A673 (cell line): Measurements from ENCODE around the gene MSL1. TPM values are rescaled to one million over a fixed set of nuclear protein-coding genes. Genes with fewer than 3 reads are reported as not detected.

Experiments used
- BruUV-seq: library from RNA; stranded (reverse); fragments of 400-500 nt; replicated peaks from 2 replicates; lab custom pipeline; 2021; lab: Mats Ljungman, UMichigan
- CTCF ChIA-PET: fragments of 300-600 bp; sonication (Branson Sonifier 250); formaldehyde crosslinking; loops from one replicate; lab custom pipeline; 2022; ENCODE audit warnings: antibody characterized with exemption; lab: Charles Lee
- POLR2A ChIA-PET: fragments of 300-600 bp; sonication (Branson Sonifier 250); formaldehyde crosslinking; loops from one replicate; lab custom pipeline; 2022; ENCODE audit warnings: antibody characterized with exemption; ENCODE audit not compliant: low non-redundant PET; lab: Charles Lee
- DNase-seq: peaks from one replicate; pipeline ENCODE4 v3.0.0-alpha.2; 2015; ENCODE audit warnings: low spot score
- H3K27ac ChIP-seq: fragments of 200-600 bp; sonication (generic); 2 replicates; pipeline ENCODE4 v1.5.1; 2016; ENCODE audit warnings: mixed run types, low read depth, mild to moderate bottlenecking, mixed read lengths, antibody characterized with exemption, low read length; ENCODE audit not compliant: poor library complexity, severe bottlenecking
- H3K27me3 ChIP-seq: fragments of 200-600 bp; sonication (generic); replicated peaks from 2 replicates; pipeline ENCODE4 v1.6.1; 2017; ENCODE audit warnings: mixed run types, low read depth, mild to moderate bottlenecking, mixed read lengths, antibody characterized with exemption, low read length; ENCODE audit not compliant: insufficient read depth, poor library complexity
- H3K36me3 ChIP-seq: fragments of 200-600 bp; sonication (generic); 2 replicates; pipeline ENCODE4 v1.6.1; 2016; ENCODE audit warnings: mixed run types, mild to moderate bottlenecking, mixed read lengths, antibody characterized with exemption, low read length; ENCODE audit not compliant: insufficient read depth, poor library complexity, severe bottlenecking
- H3K4me1 ChIP-seq: fragments of 200-600 bp; sonication (generic); 2 replicates; pipeline ENCODE4 v1.6.1; 2017; ENCODE audit warnings: mixed run types, mild to moderate bottlenecking, mixed read lengths, antibody characterized with exemption, low read length; ENCODE audit not compliant: insufficient read depth, poor library complexity, severe bottlenecking
- H3K4me3 ChIP-seq: fragments of 200-600 bp; sonication (generic); 2 replicates; pipeline ENCODE4 v1.5.1; 2016; ENCODE audit warnings: low read depth, mixed run types, mild to moderate bottlenecking, mixed read lengths, low read length; ENCODE audit not compliant: poor library complexity, severe bottlenecking
- H3K9me3 ChIP-seq: fragments of 200-600 bp; sonication (generic); 2 replicates; pipeline ENCODE4 v1.6.1; 2016; ENCODE audit warnings: mixed run types, low read depth, mild to moderate bottlenecking, mixed read lengths, antibody characterized with exemption, low read length; ENCODE audit not compliant: poor library complexity, severe bottlenecking
- EZH2 ChIP-seq: fragments of 200-600 bp; sonication (generic); IDR thresholded peaks from 2 replicates; pipeline ENCODE4 v1.6.1; 2017; ENCODE audit warnings: borderline replicate concordance, low read depth, mild to moderate bottlenecking, mixed read lengths, antibody characterized with exemption, low read length; ENCODE audit not compliant: poor library complexity, severe bottlenecking
- intact Hi-C: fragments of 100-400 bp; cut with micrococcal nuclease; formaldehyde crosslinking; loops from one replicate; pipeline ENCODE4 v1.10.0; 2022; ENCODE audit not compliant: unreplicated experiment
- total RNA-seq: library from RNA; stranded (reverse); gene quantifications from 2 replicates; pipeline ENCODE4 v1.2.3, GENCODE V29; 2021
- TF ChIP-seq, protein P1 (sequence below): fragments of 300-800, 200-600 bp; sonication (generic); conservative IDR thresholded peaks from 2 replicates; pipeline ENCODE4 v1.5.1; 2017; ENCODE audit warnings: low read depth, mild to moderate bottlenecking, antibody characterized with exemption, low read length, moderate library complexity, mixed read lengths

MSL1 gene
- total RNA-seq, 1 experiment from 2014 or later: 59.9 TPM

DNA sequence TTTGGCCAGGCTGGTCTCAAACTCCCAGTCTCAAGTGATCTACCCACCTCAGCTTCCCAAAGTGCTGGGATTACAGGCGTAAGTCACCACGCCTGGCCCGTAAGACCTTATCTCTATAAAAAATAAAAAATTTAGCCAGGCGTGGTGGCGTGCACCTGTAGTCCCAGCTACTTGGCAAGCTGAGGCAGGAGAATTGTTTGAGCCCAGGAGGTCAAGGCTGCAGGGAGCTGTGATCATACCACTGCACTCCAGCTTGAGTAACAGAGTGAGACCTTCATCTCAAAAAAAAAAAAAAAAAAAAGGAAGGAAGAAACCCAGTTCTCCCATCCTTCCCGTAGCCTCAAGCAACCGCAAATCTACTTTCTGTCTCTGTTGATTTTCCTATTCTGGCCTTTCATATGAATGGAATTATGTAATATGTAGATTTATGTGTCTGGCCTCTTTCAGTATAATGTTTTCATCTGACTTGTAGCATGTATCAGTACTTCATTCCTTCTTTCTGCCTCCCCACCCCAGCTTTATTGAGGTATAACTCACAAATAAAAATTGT is 29.7 kb downstream of the MSL1 start:
- Histone ChIP-seq H3K27ac (no peak overlapping the region), H3K27me3 (no peaks in the 10 kb centered on the region), H3K9me3 (no peaks in the 10 kb centered on the region), H3K4me1 (no peaks in the 10 kb centered on the region), H3K36me3 (peaks cover 19% of the 10 kb centered on the region), H3K4me3 (no peak overlapping the region)
- no peak for TF ChIP-seq EZH2
- TF ChIP-seq, protein P1, sequence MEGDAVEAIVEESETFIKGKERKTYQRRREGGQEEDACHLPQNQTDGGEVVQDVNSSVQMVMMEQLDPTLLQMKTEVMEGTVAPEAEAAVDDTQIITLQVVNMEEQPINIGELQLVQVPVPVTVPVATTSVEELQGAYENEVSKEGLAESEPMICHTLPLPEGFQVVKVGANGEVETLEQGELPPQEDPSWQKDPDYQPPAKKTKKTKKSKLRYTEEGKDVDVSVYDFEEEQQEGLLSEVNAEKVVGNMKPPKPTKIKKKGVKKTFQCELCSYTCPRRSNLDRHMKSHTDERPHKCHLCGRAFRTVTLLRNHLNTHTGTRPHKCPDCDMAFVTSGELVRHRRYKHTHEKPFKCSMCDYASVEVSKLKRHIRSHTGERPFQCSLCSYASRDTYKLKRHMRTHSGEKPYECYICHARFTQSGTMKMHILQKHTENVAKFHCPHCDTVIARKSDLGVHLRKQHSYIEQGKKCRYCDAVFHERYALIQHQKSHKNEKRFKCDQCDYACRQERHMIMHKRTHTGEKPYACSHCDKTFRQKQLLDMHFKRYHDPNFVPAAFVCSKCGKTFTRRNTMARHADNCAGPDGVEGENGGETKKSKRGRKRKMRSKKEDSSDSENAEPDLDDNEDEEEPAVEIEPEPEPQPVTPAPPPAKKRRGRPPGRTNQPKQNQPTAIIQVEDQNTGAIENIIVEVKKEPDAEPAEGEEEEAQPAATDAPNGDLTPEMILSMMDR: no peak
- ChIA-PET CTCF (no interaction called here), POLR2A (no interaction called here)
- DNase-seq: no peak
- intact Hi-C loops: no loop called here
- BruUV-seq: no TSS peak

DNA sequence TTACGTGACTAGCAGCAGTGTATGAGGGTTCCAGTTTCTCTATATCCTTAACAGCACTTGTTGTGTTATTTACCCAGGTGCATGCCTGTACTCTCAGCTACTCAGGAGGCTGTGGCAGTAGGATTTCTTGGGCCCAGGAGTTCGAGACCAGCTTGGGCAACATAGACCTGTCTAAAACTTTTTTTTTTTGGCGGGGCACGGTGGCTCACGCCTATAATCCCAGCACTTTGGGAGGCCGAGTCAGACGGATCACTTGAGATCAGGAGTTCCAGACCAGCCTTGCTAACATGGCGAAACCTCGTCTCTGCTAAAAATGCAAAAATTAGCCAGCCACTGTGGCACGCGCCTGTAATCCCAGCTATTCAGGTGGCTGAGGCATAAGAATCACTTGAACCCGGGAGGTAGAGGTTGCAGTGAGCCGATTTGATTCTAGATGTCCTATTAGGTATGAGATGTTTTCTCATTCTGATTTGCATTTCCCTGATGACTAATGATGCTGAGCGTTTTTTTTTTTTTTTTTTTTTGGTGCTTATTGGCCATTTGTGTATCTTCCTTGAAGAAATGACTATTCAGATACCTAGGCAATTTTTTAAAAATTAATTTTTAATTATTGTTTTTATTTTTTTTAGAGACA is 31.9 kb downstream of the MSL1 start:
- ChIA-PET CTCF (no interaction called here), POLR2A (no interaction called here)
- H3K36me3 ChIP-seq: peaks cover 19% of the 10 kb centered on the region
- no TSS peak for BruUV-seq
- H3K4me1 ChIP-seq: no peaks in the 10 kb centered on the region
- no peaks in the 10 kb centered on the region for H3K27me3 ChIP-seq
- TF ChIP-seq, protein P1: no peak
- TF ChIP-seq EZH2: no peak
- peak overlapping the region; percentile 42 for H3K27ac ChIP-seq
- DNase-seq: no peak
- intact Hi-C loops: no loop called here
- H3K9me3 ChIP-seq: no peaks in the 10 kb centered on the region
- H3K4me3 ChIP-seq: no peak overlapping the region

DNA sequence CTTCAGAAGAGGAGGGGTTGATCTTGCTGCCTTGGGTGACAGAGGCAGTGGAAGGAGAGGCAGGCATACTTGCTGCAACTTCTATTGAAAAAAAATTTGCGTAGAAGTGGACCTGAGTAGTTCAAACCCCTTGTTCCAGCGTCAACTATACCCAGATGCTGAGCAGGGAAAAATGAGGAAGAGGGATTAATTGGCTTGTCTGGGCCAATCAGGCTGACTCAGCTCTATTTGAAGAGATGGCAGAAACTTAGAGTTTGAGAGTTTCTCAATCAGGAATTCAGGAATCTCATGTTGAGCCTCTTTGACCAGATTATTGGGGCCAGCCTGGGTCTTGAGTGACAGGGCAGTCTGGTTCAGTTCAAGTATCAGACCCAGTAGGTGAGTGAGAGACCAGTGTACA is 36.2 kb downstream of the MSL1 start:
- H3K36me3 ChIP-seq: peaks cover 23% of the 10 kb centered on the region
- H3K4me1 ChIP-seq: no peaks in the 10 kb centered on the region
- no peak overlapping the region for H3K4me3 ChIP-seq
- ChIA-PET POLR2A (no interaction called here), CTCF (no interaction called here)
- H3K27me3 ChIP-seq: no peaks in the 10 kb centered on the region
- no peak for DNase-seq
- no peak overlapping the region for H3K27ac ChIP-seq
- no peak for TF ChIP-seq EZH2
- TF ChIP-seq, protein P1: no peak
- intact Hi-C loops: no loop called here
- no TSS peak for BruUV-seq
- H3K9me3 ChIP-seq: no peaks in the 10 kb centered on the region
